Left ventricle myocardium superior (tissue), 1 donor: ENCODE measurements around the gene ARL3. TPM values are rescaled to one million over a fixed set of nuclear protein-coding genes. Genes with fewer than 3 reads are reported as not detected.
"Not testable (repeated sequence)": the region's sequence is repeated elsewhere in the genome, so short reads cannot be mapped to it uniquely, and the experiment has no call there.

Source experiments
- ATAC-seq: fragments of 200-7000 bp; cut with Tn5 transposase; one replicate; pipeline ENCODE4 v1.9.1; 2020; ENCODE audit warnings: mild to moderate bottlenecking, moderate library complexity
- DNase-seq: peaks from one replicate; pipeline ENCODE4 v3.0.0-alpha.2; 2020
- intact Hi-C: fragments of 100-400 bp; cut with micrococcal nuclease; formaldehyde crosslinking; loops from one replicate; pipeline ENCODE4 v1.11.0; 2022
- total RNA-seq: library from RNA; stranded (reverse); fragmentation: NEBNext Ultra II Directional; extraction: Animal tissue kit (Norgen Biotek cat#: 25700); gene quantifications from one replicate; pipeline ENCODE4 v1.2.1, GENCODE V29; 2021
- donor health status: DM: no; HTN: yes; CAD: no; lungs with severe emphysema.

Gene ARL3
- total RNA-seq, 1 donor from 2014 or later, result 13.6 TPM

GRCh38 chr10:102741726-102742237 is 27.6 kb upstream of the ARL3 start:
- ATAC-seq (no peak), DNase-seq (no peak)
- intact Hi-C loops, result loop anchor here (10.0 kb wide), 1 partner anchor 53 kb away; no protein-coding TSS in a partner anchor

GRCh38 chr10:102740229-102740628 is 26.0 kb upstream of the ARL3 start:
- intact Hi-C loops, result loop anchor here (10.0 kb wide), 1 partner anchor 55 kb away; no protein-coding TSS in a partner anchor
- ATAC-seq, result no peak
- DNase-seq, result no peak

- intact Hi-C loops, result no loop called here
- ATAC-seq (no peak), DNase-seq (no peak)
These were observed 24.5 kb upstream of the ARL3 start for GRCh38 chr10:102738692-102739121.

GRCh38 chr10:102735065-102735562 is 20.9 kb upstream of the ARL3 start:
- DNase-seq, result peak; percentile 39
- intact Hi-C loops, result no loop called here
- peak; percentile 75 for ATAC-seq

- ATAC-seq (no peak), DNase-seq (no peak)
- intact Hi-C loops, result no loop called here
These were observed 18.5 kb upstream of the ARL3 start for GRCh38 chr10:102732661-102733060.

- no peak for ATAC-seq
- no peak for DNase-seq
- intact Hi-C loops, result no loop called here
These were observed 17.1 kb upstream of the ARL3 start for GRCh38 chr10:102731222-102731800.

GRCh38 chr10:102729029-102730026 is 15.1 kb upstream of the ARL3 start:
- intact Hi-C loops, result loop anchor here (5.0 kb wide), 1 partner anchor 173 kb away; no protein-coding TSS in a partner anchor
- peak; percentile 93 for DNase-seq
- peak; percentile 95 for ATAC-seq

- ATAC-seq, result peak; percentile 38
- intact Hi-C loops, result loop anchor here (5.0 kb wide), 1 partner anchor 175 kb away; no protein-coding TSS in a partner anchor
- DNase-seq, result no peak
These were observed 13.0 kb upstream of the ARL3 start for GRCh38 chr10:102727037-102727818.

GRCh38 chr10:102726274-102726673 is 12.1 kb upstream of the ARL3 start:
- ATAC-seq, result peak; percentile 32
- intact Hi-C loops, result loop anchor here (5.0 kb wide), 1 partner anchor 176 kb away; no protein-coding TSS in a partner anchor
- no peak for DNase-seq

GRCh38 chr10:102723989-102724388 is 9.8 kb upstream of the ARL3 start:
- intact Hi-C loops, result no loop called here
- DNase-seq, result no peak
- ATAC-seq, result no peak

GRCh38 chr10:102721954-102722353 is 7.8 kb upstream of the ARL3 start:
- ATAC-seq, result no peak
- no peak for DNase-seq
- intact Hi-C loops, result no loop called here

- intact Hi-C loops, result no loop called here
- DNase-seq (peak; percentile 44), ATAC-seq (no peak)
These were observed 6.6 kb upstream of the ARL3 start for GRCh38 chr10:102720775-102721301.

- ATAC-seq (no peak), DNase-seq (no peak)
- intact Hi-C loops, result no loop called here
These were observed 6.1 kb upstream of the ARL3 start for GRCh38 chr10:102720337-102720736.

GRCh38 chr10:102718220-102718619 is 4.0 kb upstream of the ARL3 start:
- peak; percentile 8 for ATAC-seq
- intact Hi-C loops, result no loop called here
- DNase-seq, result peak; percentile 44

GRCh38 chr10:102716900-102717565 is 2.8 kb upstream of the ARL3 start:
- DNase-seq, ATAC-seq, intact Hi-C loops: not testable (repeated sequence)

- ATAC-seq (no peak), DNase-seq (no peak)
- intact Hi-C loops, result no loop called here
These were observed 1.7 kb upstream of the ARL3 start for GRCh38 chr10:102715880-102716279.

GRCh38 chr10:102714621-102715455 is 641 bp upstream of the ARL3 start, which contains the start of gene SFXN2:
Gene SFXN2, plus strand, starts transcription at chr10:102714636. Its CDS starts 12,001 bp downstream, at chr10:102726637.
- intact Hi-C loops, result no loop called here
- DNase-seq, result no peak
- ATAC-seq, result no peak
